Measurements from ENCODE around the gene TBC1D5. TPM values are rescaled to one million over a fixed set of nuclear protein-coding genes. Genes with fewer than 3 reads are reported as not detected.
"Not testable (repeated sequence)": the region's sequence is repeated elsewhere in the genome, so short reads cannot be mapped to it uniquely, and the experiment has no call there.

TBC1D5 gene
- total RNA-seq, 4 donors from 2014 or later: 29.2 to 114 (median 53.4) TPM

- H3K27ac ChIP-seq: no peak overlapping the region
- H3K4me1 ChIP-seq: no peaks in the 10 kb centered on the region
- no peaks in the 10 kb centered on the region for H3K36me3 ChIP-seq
- H3K27me3 ChIP-seq: no peaks in the 10 kb centered on the region
- no peak for TF ChIP-seq POLR2A (IDR thresholded peaks at IDR 0.05)
- TF ChIP-seq CTCF (IDR thresholded peaks at IDR 0.05): no peak
- no peak for DNase-seq
- no peak overlapping the region for H3K4me3 ChIP-seq
- H3K9me3 ChIP-seq: no peaks in the 10 kb centered on the region
Measured at GRCh38 chr3:17674082-17674686, 68.2 kb downstream of the TBC1D5 start.

- H3K27me3 ChIP-seq: no peaks in the 10 kb centered on the region
- H3K27ac ChIP-seq: no peak overlapping the region
- no peaks in the 10 kb centered on the region for H3K9me3 ChIP-seq
- no peak for TF ChIP-seq CTCF (IDR thresholded peaks at IDR 0.05)
- TF ChIP-seq POLR2A (IDR thresholded peaks at IDR 0.05): no peak
- DNase-seq: no peak
- no peaks in the 10 kb centered on the region for H3K4me1 ChIP-seq
- no peak overlapping the region for H3K4me3 ChIP-seq
- no peaks in the 10 kb centered on the region for H3K36me3 ChIP-seq
Measured at GRCh38 chr3:17672506-17672905, 69.9 kb downstream of the TBC1D5 start.

GRCh38 chr3:17670749-17671148 is 71.7 kb downstream of the TBC1D5 start:
- H3K9me3 ChIP-seq: no peaks in the 10 kb centered on the region
- no peaks in the 10 kb centered on the region for H3K36me3 ChIP-seq
- no peak for TF ChIP-seq CTCF (IDR thresholded peaks at IDR 0.05)
- TF ChIP-seq POLR2A (IDR thresholded peaks at IDR 0.05): no peak
- no peak overlapping the region for H3K4me3 ChIP-seq
- H3K27me3 ChIP-seq: no peaks in the 10 kb centered on the region
- no peaks in the 10 kb centered on the region for H3K4me1 ChIP-seq
- DNase-seq: no peak
- H3K27ac ChIP-seq: no peak overlapping the region

- H3K27me3 ChIP-seq: no peaks in the 10 kb centered on the region
- no peak overlapping the region for H3K27ac ChIP-seq
- H3K36me3 ChIP-seq: no peaks in the 10 kb centered on the region
- DNase-seq: no peak
- H3K9me3 ChIP-seq: no peaks in the 10 kb centered on the region
- no peaks in the 10 kb centered on the region for H3K4me1 ChIP-seq
- TF ChIP-seq CTCF (IDR thresholded peaks at IDR 0.05) (no peak), POLR2A (IDR thresholded peaks at IDR 0.05) (no peak)
- no peak overlapping the region for H3K4me3 ChIP-seq
Measured at GRCh38 chr3:17664923-17665322, 77.5 kb downstream of the TBC1D5 start.

GRCh38 chr3:17656264-17656663 is 86.2 kb downstream of the TBC1D5 start:
- H3K36me3 ChIP-seq: no peaks in the 10 kb centered on the region
- no peaks in the 10 kb centered on the region for H3K4me1 ChIP-seq
- H3K27me3 ChIP-seq: no peaks in the 10 kb centered on the region
- no peak overlapping the region for H3K27ac ChIP-seq
- DNase-seq: no peak
- no peaks in the 10 kb centered on the region for H3K9me3 ChIP-seq
- TF ChIP-seq CTCF (IDR thresholded peaks at IDR 0.05) (no peak), POLR2A (IDR thresholded peaks at IDR 0.05) (no peak)
- H3K4me3 ChIP-seq: no peak overlapping the region

- no peak for TF ChIP-seq CTCF (IDR thresholded peaks at IDR 0.05)
- H3K27ac ChIP-seq: no peak overlapping the region
- DNase-seq: no peak
Measured at GRCh38 chr3:17655743-17656142, 86.7 kb downstream of the TBC1D5 start.

GRCh38 chr3:17649748-17650147 is 92.7 kb downstream of the TBC1D5 start:
- not testable (repeated sequence) for H3K36me3 ChIP-seq, H3K27me3 ChIP-seq, DNase-seq, H3K4me1 ChIP-seq, H3K4me3 ChIP-seq, H3K27ac ChIP-seq, H3K9me3 ChIP-seq

More at GRCh38 chr3:17655743-17656142, 86.7 kb downstream of the TBC1D5 start:
- Histone ChIP-seq H3K4me1 (no peaks in the 10 kb centered on the region), H3K4me3 (no peak overlapping the region), H3K27me3 (no peaks in the 10 kb centered on the region), H3K9me3 (no peaks in the 10 kb centered on the region), H3K36me3 (no peaks in the 10 kb centered on the region)

GRCh38 chr3:17648630-17649355 is 93.6 kb downstream of the TBC1D5 start:
- not testable (repeated sequence) for H3K36me3 ChIP-seq, DNase-seq, H3K4me1 ChIP-seq, H3K4me3 ChIP-seq, H3K27me3 ChIP-seq, H3K27ac ChIP-seq, H3K9me3 ChIP-seq
